Epithelial cell of umbilical artery (primary cell): Measurements from ENCODE around the gene NUTF2. TPM values are rescaled to one million over a fixed set of nuclear protein-coding genes. Genes with fewer than 3 reads are reported as not detected.

Experiments
- total RNA-seq: library from RNA; depleted of rRNA; stranded (reverse); fragments of >200 nt; gene quantifications from 2 replicates; pipeline ENCODE4 v1.2.3, GENCODE V29; 2014

The NUTF2 gene
- 67.0 and 256 TPM in 2 replicates for total RNA-seq

GRCh38 chr16:67846320-67847063 lies at the start of gene NUTF2:
TSS of gene NUTF2 (plus strand) at chr16:67846933. CDS start at chr16:67865131, 18,198 bp downstream.

GRCh38 chr16:67806428-67807147 lies 40.1 kb upstream of the NUTF2 start, which contains the start of the genes RANBP10 and TSNAXIP1:
TSS of gene RANBP10 (minus strand) at chr16:67806560. CDS start at chr16:67806536, 24 bp downstream.
TSS of gene TSNAXIP1 (plus strand) at chr16:67806889. CDS start at chr16:67807150, 261 bp downstream.

GRCh38 chr16:67841816-67842508 lies 4.8 kb upstream of the NUTF2 start, which contains the start of gene THAP11:
TSS of gene THAP11 (plus strand) at chr16:67842320. CDS start at chr16:67842555, 235 bp downstream.

GRCh38 chr16:67847064-67847861 lies 530 bp downstream of the NUTF2 start, which contains the start of gene CENPT:
TSS of gene CENPT (minus strand) at chr16:67847693. CDS start at chr16:67833859, 13,834 bp downstream.

GRCh38 chr16:67872631-67873434 lies 26.1 kb downstream of the NUTF2 start, which contains the start of gene EDC4:
TSS of gene EDC4 (plus strand) at chr16:67873052. CDS start at chr16:67873262, 210 bp downstream.

GRCh38 chr16:67884684-67885083 lies 38.0 kb downstream of the NUTF2 start, which contains the start of gene NRN1L:
TSS of gene NRN1L (plus strand) at chr16:67884885. CDS start at chr16:67884904, 19 bp downstream.

GRCh38 chr16:67892899-67893742 lies 46.4 kb downstream of the NUTF2 start, which contains the start of gene PSKH1:
TSS of gene PSKH1 (plus strand) at chr16:67893254. CDS start at chr16:67908750, 15,496 bp downstream.

Other genes with a start within 250 kb of the NUTF2 start
- gene CARMIL2, start 201.8 kb upstream of the NUTF2 start, total RNA-seq, result 0.32 and 2.7 TPM in 2 replicates
- gene ACD, start 186.7 kb upstream of the NUTF2 start, total RNA-seq, result 18.2 and 20.5 TPM in 2 replicates
- gene PARD6A, start 186.0 kb upstream of the NUTF2 start, total RNA-seq, result 1.6 and 5.3 TPM in 2 replicates
- gene ENKD1, start 180.2 kb upstream of the NUTF2 start, total RNA-seq, result 14.7 and 24.0 TPM in 2 replicates
- gene C16orf86, start 180.1 kb upstream of the NUTF2 start, total RNA-seq, result 3.5 and 6.8 TPM in 2 replicates
- gene GFOD2, start 127.6 kb upstream of the NUTF2 start, total RNA-seq, result 29.9 and 47.0 TPM in 2 replicates
- 3.6 TPM in 2 replicates for gene RANBP10, start 40.4 kb upstream of the NUTF2 start, total RNA-seq
- gene TSNAXIP1, start 40.0 kb upstream of the NUTF2 start, total RNA-seq, result 0.32 TPM in 1 of 2 replicates, not detected in the other
- gene THAP11, start 4.6 kb upstream of the NUTF2 start, total RNA-seq, result 38.7 and 72.5 TPM in 2 replicates
- gene CENPT, start 760 bp downstream of the NUTF2 start, total RNA-seq, result 28.6 and 29.6 TPM in 2 replicates
- 39.8 and 50.3 TPM in 2 replicates for gene EDC4, start 26.1 kb downstream of the NUTF2 start, total RNA-seq
- gene NRN1L, start 38.0 kb downstream of the NUTF2 start, total RNA-seq, result not detected in 2 replicates
- 10.7 and 19.1 TPM in 2 replicates for gene PSKH1, start 46.3 kb downstream of the NUTF2 start, total RNA-seq
- gene CTRL, start 84.9 kb downstream of the NUTF2 start, total RNA-seq, result 0.32 and 0.61 TPM in 2 replicates
- gene PSMB10, start 89.9 kb downstream of the NUTF2 start, total RNA-seq, result 60.4 and 85.9 TPM in 2 replicates
- 1.3 and 2.6 TPM in 2 replicates for gene LCAT, start 97.2 kb downstream of the NUTF2 start, total RNA-seq
- 36.4 and 40.0 TPM in 2 replicates for gene SLC12A4, start 121.7 kb downstream of the NUTF2 start, total RNA-seq
- not detected in 2 replicates for gene DPEP3, start 133.6 kb downstream of the NUTF2 start, total RNA-seq
- 1.1 TPM in 1 of 2 replicates, not detected in the other for gene DPEP2, start 152.6 kb downstream of the NUTF2 start, total RNA-seq
- gene DPEP2NB, start 169.0 kb downstream of the NUTF2 start, total RNA-seq, result not detected in 2 replicates
- gene DDX28, start 176.3 kb downstream of the NUTF2 start, total RNA-seq, result 14.4 and 20.5 TPM in 2 replicates
- 23.4 and 27.5 TPM in 2 replicates for gene DUS2, start 176.4 kb downstream of the NUTF2 start, total RNA-seq
- 7.8 and 10.3 TPM in 2 replicates for gene NFATC3, start 238.4 kb downstream of the NUTF2 start, total RNA-seq